HepG2 (cell line): Measurements from ENCODE around the gene FURIN. TPM values are rescaled to one million over a fixed set of nuclear protein-coding genes. Genes with fewer than 3 reads are reported as not detected.
"Not testable (repeated sequence)": the region's sequence is repeated elsewhere in the genome, so short reads cannot be mapped to it uniquely, and the experiment has no call there.

ENCODE experiments used
- ATAC-seq: fragments of 200-7000 bp; cut with Tn5 transposase; 3 replicates; pipeline ENCODE4 v1.9.1; 2020; ENCODE audit warnings: mild to moderate bottlenecking, moderate library complexity
- BruUV-seq: library from RNA; stranded (reverse); fragments of 400-500 nt; replicated peaks from 2 replicates; lab custom pipeline; 2021; lab: Mats Ljungman, UMichigan
- CTCF ChIA-PET: fragments of 300-600 bp; formaldehyde crosslinking; extraction: SDS; loops from one replicate; lab custom pipeline; 2021; ENCODE audit warnings: low total read pairs, inconsistent platforms, low intra/inter-chr PET ratio; lab: Yijun Ruan, JAX
- POLR2A ChIA-PET: fragments of 350-600 bp; sonication (Branson Sonifier 250); formaldehyde crosslinking; loops from one replicate; lab custom pipeline; 2020; ENCODE audit warnings: antibody characterized with exemption, inconsistent platforms; lab: Yijun Ruan, JAX
- DNase-seq: peaks from one replicate; pipeline ENCODE4 v3.0.0-alpha.2; 2015; ENCODE audit warnings: low spot score
- FAIRE-seq: peaks from 3 replicates; lab custom pipeline; 2011; peaks lifted over from hg19 to GRCh38; lab: Jason Lieb, UNC
- H2AFZ ChIP-seq: one replicate; pipeline ENCODE4 v1.6.1; 2011; ENCODE audit warnings: low read length, inconsistent platforms
- H3K27ac ChIP-seq: fragments of 300-600 bp; 3 replicates; pipeline ENCODE4 v1.8.0; 2011; ENCODE audit warnings: mixed run types, mild to moderate bottlenecking, mixed read lengths, low read length, inconsistent platforms; ENCODE audit not compliant: insufficient read depth; ENCODE audit errors: extremely low read length
- H3K27me3 ChIP-seq, 2 experiments: fragments of 200-600 bp in 1 of 2; 2 replicates in 1 of 2; 3 replicates in 1 of 2; pipeline versions ENCODE4 v1.6.0 to v1.8.0; 2011; ENCODE audit warnings: low read length in 2 of 2, mild to moderate bottlenecking in 2 of 2, moderate library complexity in 2 of 2, inconsistent platforms in 1 of 2; ENCODE audit not compliant: insufficient read depth in 2 of 2, control insufficient read depth in 1 of 2
- H3K36me3 ChIP-seq, 2 experiments: fragments of 200-600 bp in 1 of 2; replicated peaks in 1 of 2; 2 replicates in 1 of 2; 3 replicates in 1 of 2; pipeline versions ENCODE4 v1.5.1 to v1.8.0; 2011; ENCODE audit warnings: low read length in 2 of 2, inconsistent platforms in 1 of 2; ENCODE audit not compliant: insufficient read depth in 2 of 2, control insufficient read depth in 1 of 2
- H3K4me1 ChIP-seq: 2 replicates; pipeline ENCODE4 v1.5.1; 2012; ENCODE audit warnings: low read length, inconsistent platforms; ENCODE audit not compliant: insufficient read depth
- H3K4me2 ChIP-seq: 2 replicates; pipeline ENCODE4 v1.6.0; 2011; ENCODE audit warnings: low read depth, low read length, inconsistent platforms
- H3K4me3 ChIP-seq, 3 experiments: fragments of 200-600 bp in 1 of 3; sonication (generic), shearing (Covaris generic) in 1 of 3; replicated peaks in 1 of 3; 2 replicates each; pipeline ENCODE4 v1.5.1; 2011 to 2016; ENCODE audit warnings: low read length in 3 of 3, inconsistent platforms in 2 of 3, low read depth in 2 of 3, mild to moderate bottlenecking in 2 of 3, control low read depth in 1 of 3, mixed read lengths in 1 of 3; ENCODE audit not compliant: insufficient read depth in 1 of 3
- H3K79me2 ChIP-seq: one replicate; pipeline ENCODE4 v1.6.1; 2011; ENCODE audit warnings: low read length, inconsistent platforms; ENCODE audit not compliant: insufficient read depth
- H3K9ac ChIP-seq: 2 replicates; pipeline ENCODE4 v1.6.0; 2011; ENCODE audit warnings: mild to moderate bottlenecking, low read depth, low read length, inconsistent platforms; ENCODE audit not compliant: insufficient read depth
- H3K9me3 ChIP-seq: 2 replicates; pipeline ENCODE4 v1.5.1; 2012; ENCODE audit warnings: mild to moderate bottlenecking, low read length
- H4K20me1 ChIP-seq: 2 replicates; pipeline ENCODE4 v1.6.0; 2011; ENCODE audit warnings: inconsistent platforms, mild to moderate bottlenecking, low read length, moderate library complexity; ENCODE audit not compliant: insufficient read depth
- AKAP8 ChIP-seq: sonication (generic); formaldehyde crosslinking; IDR thresholded peaks from 2 replicates; pipeline ENCODE4 v1.5.1; 2020; ENCODE audit warnings: mild to moderate bottlenecking, missing genetic modification reagents
- ERF ChIP-seq: IDR thresholded peaks from 2 replicates; pipeline ENCODE4 v1.6.1; 2018; ENCODE audit warnings: missing biosample characterization, missing genetic modification reagents
- NFYC ChIP-seq: IDR thresholded peaks from 2 replicates; pipeline ENCODE4 v1.6.1; 2016; ENCODE audit warnings: missing genetic modification reagents, missing compliant biosample characterization
- PHB2 ChIP-seq: fragments of 450-650 bp; IDR thresholded peaks from 2 replicates; pipeline ENCODE4 v1.6.1; 2018; ENCODE audit not compliant: partially characterized antibody
- SRY ChIP-seq: sonication (generic); formaldehyde crosslinking; IDR thresholded peaks from 2 replicates; pipeline ENCODE4 v1.8.0; 2022; ENCODE audit warnings: mild to moderate bottlenecking, missing genetic modification reagents
- TOE1 ChIP-seq: sonication (generic); formaldehyde crosslinking; IDR thresholded peaks from 2 replicates; pipeline ENCODE4 v1.4.0; 2020; ENCODE audit warnings: mild to moderate bottlenecking, missing genetic modification reagents
- ZFP62 ChIP-seq: sonication (generic); formaldehyde crosslinking; IDR thresholded peaks from 2 replicates; pipeline ENCODE4 v1.4.0; 2020; ENCODE audit warnings: missing genetic modification reagents
- ZMAT3 ChIP-seq: sonication (generic); formaldehyde crosslinking; conservative IDR thresholded peaks from 2 replicates; pipeline ENCODE4 v1.7.0; 2021; ENCODE audit warnings: missing genetic modification reagents
- ZNF124 ChIP-seq: sonication (generic); formaldehyde crosslinking; IDR thresholded peaks from 2 replicates; pipeline ENCODE4 v1.4.0; 2020; ENCODE audit warnings: missing genetic modification reagents
- ZNF326 ChIP-seq: sonication (generic); formaldehyde crosslinking; IDR thresholded peaks from 2 replicates; pipeline ENCODE4 v1.4.0; 2020; ENCODE audit warnings: missing genetic modification reagents, borderline replicate concordance
- ZNF816 ChIP-seq: sonication (generic); formaldehyde crosslinking; IDR thresholded peaks from 2 replicates; pipeline ENCODE4 v1.8.0; 2022; ENCODE audit warnings: missing genetic modification reagents, mild to moderate bottlenecking, borderline replicate concordance
- WGBS: methylation state at CpG from one replicate; pipeline ENCODE4 v1.1.6; 2017; ENCODE audit warnings: low lambda C conversion rate; 5-methylcytosine and 5-hydroxymethylcytosine counted together
- in situ Hi-C: cut with HindIII; loops from 2 replicates; pipeline ENCODE4 v1.10.0; 2017; ENCODE audit warnings: low pct_unique_long_range_greater_than_20kb; ENCODE audit not compliant: extremely low pct_ligation_motif_present
- intact Hi-C: fragments of 100-400 bp; cut with micrococcal nuclease; formaldehyde crosslinking; loops from one replicate; pipeline ENCODE4 v1.10.0; 2022; ENCODE audit not compliant: unreplicated experiment
- polyA plus RNA-seq, 8 experiments: library from polyadenylated mRNA; depleted of rRNA in 3 of 8; stranded (reverse) in 7 of 8; unstranded in 1 of 8; fragments of >200 nt; fragmentation: Illumina TruSeq in 4 of 8; extraction: Trizol in 4 of 8; gene quantifications; 2 replicates each; pipeline versions ENCODE4 v1.2.1 to v1.2.3, GENCODE V29; 2011 to 2016; ENCODE audit warnings: low read depth in 4 of 8, missing spikeins in 1 of 8, mixed read lengths in 1 of 8; ENCODE audit not compliant: insufficient read depth in 1 of 8
- total RNA-seq, 5 experiments: library from RNA; depleted of rRNA; stranded (reverse); fragments of >200 nt; fragmentation: Illumina TruSeq; extraction: Trizol; gene quantifications; 2 replicates each; pipeline ENCODE4 v1.2.3, GENCODE V29; 2016; ENCODE audit warnings: low read depth in 1 of 5
- TF ChIP-seq, protein P1 (sequence below): sonication (generic); formaldehyde crosslinking; IDR thresholded peaks from 2 replicates; pipeline ENCODE4 v1.4.0; 2020; ENCODE audit warnings: missing genetic modification reagents, borderline replicate concordance
- TF ChIP-seq, protein P2 (sequence below): IDR thresholded peaks from 2 replicates; pipeline ENCODE4 v1.6.1; 2012; ENCODE audit warnings: inconsistent platforms

The FURIN gene
- total and polyA plus RNA-seq, 2 of the 13 experiments (the other 11 are each of a cell fraction or from before 2014, with no cell fraction given) = 15.2 to 17.4 TPM

DNA sequence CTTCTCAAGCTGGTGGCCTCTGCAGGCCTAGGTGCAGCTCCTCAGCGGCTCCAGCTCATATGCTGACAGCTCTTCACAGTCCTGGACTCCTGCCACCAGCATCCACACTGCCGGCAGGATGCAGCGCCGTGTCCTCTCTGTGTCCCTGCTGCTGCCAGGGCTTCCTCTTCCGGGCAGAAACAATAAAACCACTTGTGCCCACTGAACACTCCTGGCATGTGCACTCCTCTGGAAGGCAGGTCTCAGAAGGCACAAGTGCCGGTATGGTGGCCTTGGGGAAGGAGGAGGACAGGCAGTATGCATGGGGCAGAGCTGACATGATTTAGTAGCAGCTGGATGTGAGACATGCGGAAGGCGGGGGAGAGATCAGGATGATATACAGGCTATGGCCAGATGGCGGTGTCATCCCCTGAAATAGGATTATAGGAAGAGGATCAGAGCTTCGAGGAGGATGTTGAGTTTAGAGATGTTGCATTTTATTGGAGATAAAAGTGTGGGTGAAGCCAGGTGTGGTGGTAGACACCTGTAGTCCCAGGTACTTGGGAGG is 27.3 kb downstream of the FURIN start:
- Histone ChIP-seq H4K20me1 (no peaks in the 10 kb centered on the region), H3K27ac (no peak overlapping the region), H2AFZ (no peak overlapping the region), H3K4me1 (no peaks in the 10 kb centered on the region), H3K27me3 (no peaks in the 10 kb centered on the region; a peak in 2 of 5 replicates), H3K36me3 (no peaks in the 10 kb centered on the region), H3K79me2 (no peaks in the 10 kb centered on the region), H3K4me3 (no peak overlapping the region), H3K4me2 (no peak overlapping the region), H3K9me3 (no peaks in the 10 kb centered on the region), H3K9ac (no peak overlapping the region)
- CTCF ChIA-PET = no interaction called here
- DNase-seq (no peak), ATAC-seq (no peak), FAIRE-seq (no peak)
- in situ Hi-C loops = no loop called here
- intact Hi-C loops = no loop called here
- no peak for TF ChIP-seq ZNF816 (CRISPR knock-in tag)
- TF ChIP-seq SRY = no peak
- TF ChIP-seq, protein P1, sequence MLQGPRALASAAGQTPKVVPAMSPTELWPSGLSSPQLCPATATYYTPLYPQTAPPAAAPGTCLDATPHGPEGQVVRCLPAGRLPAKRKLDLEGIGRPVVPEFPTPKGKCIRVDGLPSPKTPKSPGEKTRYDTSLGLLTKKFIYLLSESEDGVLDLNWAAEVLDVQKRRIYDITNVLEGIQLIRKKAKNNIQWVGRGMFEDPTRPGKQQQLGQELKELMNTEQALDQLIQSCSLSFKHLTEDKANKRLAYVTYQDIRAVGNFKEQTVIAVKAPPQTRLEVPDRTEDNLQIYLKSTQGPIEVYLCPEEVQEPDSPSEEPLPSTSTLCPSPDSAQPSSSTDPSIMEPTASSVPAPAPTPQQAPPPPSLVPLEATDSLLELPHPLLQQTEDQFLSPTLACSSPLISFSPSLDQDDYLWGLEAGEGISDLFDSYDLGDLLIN (CRISPR knock-in tag) = no peak
- no peak for TF ChIP-seq ZNF326 (CRISPR knock-in tag)
- no peak for TF ChIP-seq PHB2
- no peak for TF ChIP-seq ERF (CRISPR knock-in tag)
- TF ChIP-seq AKAP8 (CRISPR knock-in tag) = no peak
- no peak for TF ChIP-seq ZFP62 (CRISPR knock-in tag)
- no peak for TF ChIP-seq ZMAT3
- TF ChIP-seq ZNF124 (CRISPR knock-in tag) = no peak
- TF ChIP-seq, protein P2, sequence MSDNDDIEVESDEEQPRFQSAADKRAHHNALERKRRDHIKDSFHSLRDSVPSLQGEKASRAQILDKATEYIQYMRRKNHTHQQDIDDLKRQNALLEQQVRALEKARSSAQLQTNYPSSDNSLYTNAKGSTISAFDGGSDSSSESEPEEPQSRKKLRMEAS = no peak
- TF ChIP-seq TOE1 (CRISPR knock-in tag) = no peak
- TF ChIP-seq NFYC (CRISPR knock-in tag) = no peak
- no TSS peak for BruUV-seq
- WGBS = 87% methylated on average over 6 of the region's 10 CpGs
- POLR2A ChIA-PET = no interaction called here

DNA sequence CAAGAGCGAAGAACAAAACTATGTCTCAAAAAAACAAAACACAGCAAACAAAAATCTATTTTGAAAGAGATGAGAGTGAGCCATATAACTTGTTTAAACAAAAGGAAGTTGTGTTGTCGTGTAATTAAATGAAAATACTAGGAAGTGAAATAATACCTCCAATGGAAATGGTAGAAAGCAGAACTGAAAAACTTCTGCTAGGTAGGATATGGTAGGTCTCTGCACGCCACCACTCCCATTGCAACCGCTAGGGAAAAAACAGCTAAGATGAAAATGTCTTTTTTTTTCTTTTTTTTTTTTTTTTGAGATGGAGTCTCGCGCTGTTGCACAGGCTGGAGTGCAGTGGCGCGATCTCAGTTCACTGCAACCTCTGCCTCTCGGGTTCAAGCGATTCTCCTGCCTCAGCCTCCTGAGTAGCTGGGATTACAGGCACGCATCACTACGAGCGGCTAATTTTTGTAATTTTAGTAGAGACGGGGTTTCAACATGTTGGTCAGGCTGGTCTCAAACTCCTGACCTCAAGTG is 28.8 kb downstream of the FURIN start:
- intact Hi-C loops, in situ Hi-C loops, FAIRE-seq, H3K27ac ChIP-seq, H3K9me3 ChIP-seq, H3K9ac ChIP-seq, H3K4me3 ChIP-seq, CTCF ChIA-PET, H2AFZ ChIP-seq, H3K36me3 ChIP-seq, H4K20me1 ChIP-seq, BruUV-seq, H3K4me2 ChIP-seq, H3K79me2 ChIP-seq, ATAC-seq, H3K27me3 ChIP-seq, DNase-seq: not testable (repeated sequence)
- POLR2A ChIA-PET = interaction anchor here (1.5 kb wide), 1 partner anchor 36 kb away, joined by 3 read pairs; the partner anchor contains the start of gene HDDC3
- WGBS = 96% methylated on average over 14 of the region's 14 CpGs
- peaks cover 12% of the 10 kb centered on the region for H3K4me1 ChIP-seq
